ENCODE results near the gene EMSY.

EMSY gene

DNA sequence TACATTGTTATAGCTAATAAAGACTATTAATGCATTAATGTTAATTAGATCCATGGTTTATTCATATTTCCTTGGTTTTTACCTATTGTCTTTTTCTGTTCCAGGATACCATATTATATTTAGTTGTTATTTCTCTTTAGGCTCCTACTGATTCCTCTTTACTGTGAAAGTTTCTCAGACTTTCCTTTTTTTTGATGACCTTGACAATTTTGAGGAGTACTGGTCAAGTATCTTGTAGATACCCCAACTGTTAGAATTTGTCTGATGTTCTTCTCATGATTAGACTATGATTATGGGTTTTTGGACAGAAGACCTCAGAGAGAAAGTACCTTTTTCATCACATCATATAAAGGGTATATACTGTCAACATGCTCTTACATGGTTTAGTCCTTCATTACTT lies 26.6 kb downstream of the EMSY start:
- no peak overlapping the region for H3K4me3 ChIP-seq (ENCODE audit: low read depth, low read length)
- H2BK12ac ChIP-seq (ENCODE audit: low read length): no peak overlapping the region
- no peak overlapping the region for H3K27ac ChIP-seq (ENCODE audit: low read depth, low read length)
- no peak overlapping the region for H3K14ac ChIP-seq (ENCODE audit: low read length)
- no peaks in the 10 kb centered on the region for H3K79me1 ChIP-seq (ENCODE audit: low read length)
- H2AK5ac ChIP-seq (ENCODE audit: low read length): no peak overlapping the region
- no peak overlapping the region for H3K4me2 ChIP-seq (ENCODE audit: low read length)
- no peak overlapping the region for H3K23ac ChIP-seq (ENCODE audit: low read length)
- no peak overlapping the region for H2AFZ ChIP-seq (ENCODE audit: insufficient read depth, low read length, poor library complexity)
- H3K9ac ChIP-seq (ENCODE audit: low read length): no peak overlapping the region
- DNase-seq: no peak
- H4K91ac ChIP-seq (ENCODE audit: low read depth, low read length): no peak overlapping the region
- peaks cover 13 to 17% of the 10 kb centered on the region in 2 experiments for H3K36me3 ChIP-seq (ENCODE audit: control insufficient read depth in 1 of 2, insufficient read depth in 2 of 2, low read length in 2 of 2)
- H3K18ac ChIP-seq (ENCODE audit: low read length): no peak overlapping the region
- H4K12ac ChIP-seq (ENCODE audit: low read depth, low read length): no peak overlapping the region
- no peak overlapping the region for H2BK120ac ChIP-seq (ENCODE audit: insufficient read depth, low read length, poor library complexity)
- H3K79me2 ChIP-seq (ENCODE audit: control insufficient read depth, insufficient read depth, low read length, poor library complexity): no peaks in the 10 kb centered on the region
- no peak overlapping the region for H2BK5ac ChIP-seq (ENCODE audit: low read depth, low read length, poor library complexity)
- H3K9me3 ChIP-seq (ENCODE audit: insufficient read depth, low read depth, low read length): no peaks in the 10 kb centered on the region
- no peaks in the 10 kb centered on the region for H3K4me1 ChIP-seq (ENCODE audit: control insufficient read depth in 1 of 2, insufficient read depth in 2 of 2, low read length in 2 of 2)
- H3K4ac ChIP-seq (ENCODE audit: low read depth, low read length): no peak overlapping the region
- no peak overlapping the region for H4K8ac ChIP-seq (ENCODE audit: low read depth, low read length)
- no peaks in the 10 kb centered on the region for H3K27me3 ChIP-seq (ENCODE audit: insufficient read depth, low read length)

DNA sequence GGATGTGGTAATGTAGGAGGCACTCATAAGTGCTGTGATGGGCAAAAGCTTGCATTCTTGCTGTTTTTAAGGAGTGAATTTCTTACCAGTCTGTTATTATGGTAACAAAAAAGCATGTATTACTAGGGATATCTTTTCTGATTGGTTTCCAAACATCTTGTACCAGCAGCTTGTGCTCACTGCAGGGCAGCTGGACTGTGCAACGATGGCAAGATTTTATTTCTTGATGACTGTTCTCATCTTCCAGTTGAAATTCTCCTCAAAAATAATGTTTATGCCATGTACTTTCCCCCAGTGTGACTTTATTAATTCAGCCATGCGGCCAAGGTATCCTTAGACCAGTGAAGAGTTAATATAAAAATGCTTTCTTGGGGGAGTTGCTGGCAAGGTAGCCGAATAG lies 35.4 kb downstream of the EMSY start:
- Histone ChIP-seq H4K8ac (ENCODE audit: low read depth, low read length) (no peak overlapping the region), H3K4me1 (ENCODE audit: control insufficient read depth in 1 of 2, insufficient read depth in 2 of 2, low read length in 2 of 2) (no peaks in the 10 kb centered on the region), H3K4ac (ENCODE audit: low read depth, low read length) (no peak overlapping the region), H2BK5ac (ENCODE audit: low read depth, low read length, poor library complexity) (no peak overlapping the region), H3K18ac (ENCODE audit: low read length) (no peak overlapping the region), H3K9me3 (ENCODE audit: insufficient read depth, low read depth, low read length) (peaks cover 2% of the 10 kb centered on the region), H3K4me2 (ENCODE audit: low read length) (no peak overlapping the region), H4K12ac (ENCODE audit: low read depth, low read length) (no peak overlapping the region), H3K27me3 (ENCODE audit: insufficient read depth, low read length) (no peaks in the 10 kb centered on the region), H2AK5ac (ENCODE audit: low read length) (no peak overlapping the region), H3K9ac (ENCODE audit: low read length) (no peak overlapping the region), H3K23ac (ENCODE audit: low read length) (no peak overlapping the region), H3K4me3 (ENCODE audit: low read depth, low read length) (no peak overlapping the region), H3K79me1 (ENCODE audit: low read length) (no peaks in the 10 kb centered on the region), H2AFZ (ENCODE audit: insufficient read depth, low read length, poor library complexity) (no peak overlapping the region), H3K14ac (ENCODE audit: low read length) (no peak overlapping the region), H4K91ac (ENCODE audit: low read depth, low read length) (no peak overlapping the region), H2BK12ac (ENCODE audit: low read length) (no peak overlapping the region), H3K79me2 (ENCODE audit: control insufficient read depth, insufficient read depth, low read length, poor library complexity) (no peaks in the 10 kb centered on the region), H3K27ac (ENCODE audit: low read depth, low read length) (no peak overlapping the region), H2BK120ac (ENCODE audit: insufficient read depth, low read length, poor library complexity) (no peak overlapping the region), H3K36me3 (ENCODE audit: control insufficient read depth in 1 of 2, insufficient read depth in 2 of 2, low read length in 2 of 2) (peaks cover 11 to 12% of the 10 kb centered on the region in 2 experiments)
- DNase-seq: no peak
- WGBS (ENCODE audit: extremely low coverage, insufficient coverage, insufficient read length): no CpG with 5 or more reads among the region's 3 CpGs

DNA sequence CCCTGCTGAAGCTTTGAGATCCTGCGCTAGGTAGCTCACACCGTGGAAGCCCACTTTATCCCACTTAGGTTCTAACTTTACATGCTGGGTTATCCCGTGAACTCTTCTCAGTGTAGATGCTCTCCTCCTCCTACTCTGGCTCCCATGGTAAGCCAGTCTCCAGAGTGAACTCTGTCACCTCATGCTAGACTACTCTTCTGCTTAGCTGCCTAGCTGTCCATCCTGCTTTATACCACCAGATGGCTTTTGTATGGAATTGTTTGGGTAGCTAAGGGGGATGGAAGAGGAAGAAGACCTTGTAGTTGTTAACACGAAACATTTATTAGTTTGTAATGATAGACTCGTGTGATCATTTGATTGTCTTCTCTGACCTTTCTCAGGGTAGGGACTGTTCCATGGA lies 46.8 kb downstream of the EMSY start:
- Histone ChIP-seq H3K27me3 (ENCODE audit: insufficient read depth, low read length) (no peaks in the 10 kb centered on the region), H3K9me3 (ENCODE audit: insufficient read depth, low read depth, low read length) (no peaks in the 10 kb centered on the region), H2AK5ac (ENCODE audit: low read length) (no peak overlapping the region), H4K91ac (ENCODE audit: low read depth, low read length) (no peak overlapping the region), H4K12ac (ENCODE audit: low read depth, low read length) (no peak overlapping the region), H3K36me3 (ENCODE audit: control insufficient read depth in 1 of 2, insufficient read depth in 2 of 2, low read length in 2 of 2) (peaks cover 17 to 21% of the 10 kb centered on the region in 2 experiments), H4K8ac (ENCODE audit: low read depth, low read length) (no peak overlapping the region), H3K4me2 (ENCODE audit: low read length) (no peak overlapping the region), H3K4me3 (ENCODE audit: low read depth, low read length) (no peak overlapping the region), H3K23ac (ENCODE audit: low read length) (no peak overlapping the region), H2BK5ac (ENCODE audit: low read depth, low read length, poor library complexity) (no peak overlapping the region), H3K9ac (ENCODE audit: low read length) (no peak overlapping the region), H3K14ac (ENCODE audit: low read length) (no peak overlapping the region), H2BK120ac (ENCODE audit: insufficient read depth, low read length, poor library complexity) (no peak overlapping the region), H3K18ac (ENCODE audit: low read length) (no peak overlapping the region), H2BK12ac (ENCODE audit: low read length) (no peak overlapping the region), H3K79me2 (ENCODE audit: control insufficient read depth, insufficient read depth, low read length, poor library complexity) (no peaks in the 10 kb centered on the region), H2AFZ (ENCODE audit: insufficient read depth, low read length, poor library complexity) (no peak overlapping the region), H3K27ac (ENCODE audit: low read depth, low read length) (no peak overlapping the region), H3K79me1 (ENCODE audit: low read length) (no peaks in the 10 kb centered on the region), H3K4ac (ENCODE audit: low read depth, low read length) (no peak overlapping the region), H3K4me1 (ENCODE audit: control insufficient read depth in 1 of 2, insufficient read depth in 2 of 2, low read length in 2 of 2) (no peaks in the 10 kb centered on the region)
- DNase-seq: no peak
- WGBS (ENCODE audit: extremely low coverage, insufficient coverage, insufficient read length): no CpG with 5 or more reads among the region's 5 CpGs

DNA sequence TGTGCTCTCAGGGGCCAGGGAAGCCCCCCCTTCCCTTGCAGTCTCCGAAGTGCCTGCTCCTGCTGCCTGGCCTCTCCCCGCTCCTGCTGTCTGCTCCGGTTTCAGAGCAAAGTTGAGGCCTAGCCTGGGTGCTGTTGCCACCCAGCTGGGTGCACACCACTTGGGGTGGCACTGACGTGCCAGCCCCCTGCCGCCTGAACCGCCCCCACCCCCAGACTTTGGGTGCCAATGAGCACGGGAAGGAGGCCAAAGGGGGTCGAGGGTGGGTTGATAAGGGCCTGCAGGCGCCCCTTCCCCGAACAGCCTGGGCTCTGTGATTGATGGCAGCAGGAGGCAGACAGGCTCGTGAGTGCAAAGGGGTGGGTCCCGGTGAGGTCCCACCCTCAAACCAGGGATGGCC lies 48.2 kb downstream of the EMSY start:
- Histone ChIP-seq H3K9ac (ENCODE audit: low read length) (no peak overlapping the region), H3K4me3 (ENCODE audit: low read depth, low read length) (no peak overlapping the region), H3K27ac (ENCODE audit: low read depth, low read length) (no peak overlapping the region), H3K4ac (ENCODE audit: low read depth, low read length) (no peak overlapping the region), H3K79me2 (ENCODE audit: control insufficient read depth, insufficient read depth, low read length, poor library complexity) (no peaks in the 10 kb centered on the region), H3K27me3 (ENCODE audit: insufficient read depth, low read length) (no peaks in the 10 kb centered on the region), H3K23ac (ENCODE audit: low read length) (no peak overlapping the region), H3K79me1 (ENCODE audit: low read length) (no peaks in the 10 kb centered on the region), H2BK12ac (ENCODE audit: low read length) (no peak overlapping the region), H2AK5ac (ENCODE audit: low read length) (no peak overlapping the region), H3K18ac (ENCODE audit: low read length) (no peak overlapping the region), H2BK5ac (ENCODE audit: low read depth, low read length, poor library complexity) (no peak overlapping the region), H3K36me3 (ENCODE audit: control insufficient read depth in 1 of 2, insufficient read depth in 2 of 2, low read length in 2 of 2) (peaks cover 17 to 21% of the 10 kb centered on the region in 2 experiments), H3K14ac (ENCODE audit: low read length) (no peak overlapping the region), H2AFZ (ENCODE audit: insufficient read depth, low read length, poor library complexity) (no peak overlapping the region), H4K12ac (ENCODE audit: low read depth, low read length) (no peak overlapping the region), H3K9me3 (ENCODE audit: insufficient read depth, low read depth, low read length) (no peaks in the 10 kb centered on the region), H3K4me2 (ENCODE audit: low read length) (no peak overlapping the region), H4K8ac (ENCODE audit: low read depth, low read length) (no peak overlapping the region), H4K91ac (ENCODE audit: low read depth, low read length) (no peak overlapping the region), H3K4me1 (ENCODE audit: control insufficient read depth in 1 of 2, insufficient read depth in 2 of 2, low read length in 2 of 2) (no peaks in the 10 kb centered on the region), H2BK120ac (ENCODE audit: insufficient read depth, low read length, poor library complexity) (no peak overlapping the region)
- WGBS (ENCODE audit: extremely low coverage, insufficient coverage, insufficient read length): no CpG with 5 or more reads among the region's 12 CpGs
- DNase-seq: no peak
